OCI-LY7 (cell line): ENCODE results near the gene ACE. TPM values are rescaled to one million over a fixed set of nuclear protein-coding genes. Genes with fewer than 3 reads are reported as not detected.

Experiments
- BruUV-seq: library from RNA; stranded (reverse); fragments of 400-500 nt; replicated peaks from 2 replicates; lab custom pipeline; 2021; lab: Mats Ljungman, UMichigan
- CTCF ChIA-PET: fragments of 300-600 bp; sonication (Branson Sonifier 250); formaldehyde crosslinking; loops from one replicate; lab custom pipeline; 2022; ENCODE audit warnings: antibody characterized with exemption; ENCODE audit not compliant: unreplicated experiment; lab: Charles Lee
- POLR2A ChIA-PET: fragments of 300-600 bp; sonication (Branson Sonifier 250); formaldehyde crosslinking; loops from one replicate; lab custom pipeline; 2022; ENCODE audit warnings: antibody characterized with exemption; lab: Charles Lee
- DNase-seq: peaks from one replicate; pipeline ENCODE4 v3.0.0-alpha.2; 2015; ENCODE audit warnings: low spot score
- H2AFZ ChIP-seq: fragments of 200-600 bp; sonication (generic), shearing (Covaris generic); 2 replicates; pipeline ENCODE4 v1.6.1; 2014; ENCODE audit warnings: mild to moderate bottlenecking, antibody characterized with exemption, low read length, moderate library complexity
- H3K27ac ChIP-seq: fragments of 200-600 bp; sonication (generic); 2 replicates; pipeline ENCODE4 v1.5.1; 2014; ENCODE audit warnings: mixed run types, low read depth, mild to moderate bottlenecking, moderate library complexity, low read length, inconsistent platforms; ENCODE audit not compliant: poor library complexity, severe bottlenecking
- H3K36me3 ChIP-seq: fragments of 200-600 bp; sonication (generic); 2 replicates; pipeline ENCODE4 v1.6.1; 2014; ENCODE audit warnings: mild to moderate bottlenecking, antibody characterized with exemption, low read length, moderate library complexity, mixed read lengths; ENCODE audit not compliant: insufficient read depth
- H3K4me1 ChIP-seq: fragments of 200-600 bp; sonication (generic); 2 replicates; pipeline ENCODE4 v1.5.1; 2014; ENCODE audit warnings: mild to moderate bottlenecking, low read length; ENCODE audit not compliant: insufficient read depth, poor library complexity, severe bottlenecking
- H3K4me2 ChIP-seq: fragments of 200-600 bp; sonication (generic); 2 replicates; pipeline ENCODE4 v1.6.1; 2014; ENCODE audit warnings: mild to moderate bottlenecking, low read length
- H3K4me3 ChIP-seq: fragments of 200-600 bp; sonication (generic); 2 replicates; pipeline ENCODE4 v1.5.1; 2014; ENCODE audit warnings: mild to moderate bottlenecking, low read depth, low read length; ENCODE audit not compliant: poor library complexity, severe bottlenecking
- H3K79me2 ChIP-seq: fragments of 200-600 bp; sonication (generic); 2 replicates; pipeline ENCODE4 v1.6.1; 2016; ENCODE audit warnings: low read depth, mild to moderate bottlenecking, low read length, moderate library complexity, mixed read lengths; ENCODE audit not compliant: insufficient read depth
- H3K9me2 ChIP-seq: fragments of 200-600 bp; sonication (generic); 2 replicates; pipeline ENCODE4 v1.6.1; 2016; ENCODE audit warnings: mild to moderate bottlenecking, low read length, mixed read lengths; ENCODE audit not compliant: insufficient read depth
- H3K9me3 ChIP-seq: fragments of 200-600 bp; sonication (generic); 2 replicates; pipeline ENCODE4 v1.6.1; 2014; ENCODE audit warnings: mild to moderate bottlenecking, mixed run types, low read length, mixed read lengths
- H4K20me1 ChIP-seq: fragments of 200-600 bp; sonication (generic); 2 replicates; pipeline ENCODE4 v1.6.1; 2014; ENCODE audit warnings: mild to moderate bottlenecking, antibody characterized with exemption, low read length, moderate library complexity, mixed read lengths; ENCODE audit not compliant: insufficient read depth
- CTCF ChIP-seq: fragments of 200-600 bp; sonication (generic); conservative IDR thresholded peaks from 2 replicates; pipeline ENCODE4 v1.5.1; 2014; ENCODE audit warnings: mild to moderate bottlenecking, antibody characterized with exemption, low read length, moderate library complexity, mixed read lengths
- EZH2phosphoT487 ChIP-seq: fragments of 200-600 bp; sonication (generic); IDR thresholded peaks from 2 replicates; pipeline ENCODE4 v1.6.1; 2018; ENCODE audit warnings: low read depth, borderline replicate concordance, mild to moderate bottlenecking, mixed run types, antibody characterized with exemption, low read length, moderate library complexity, mixed read lengths
- intact Hi-C: fragments of 100-400 bp; cut with micrococcal nuclease; formaldehyde crosslinking; loops from one replicate; pipeline ENCODE4 v1.10.0; 2022; ENCODE audit not compliant: unreplicated experiment
- total RNA-seq, 2 experiments: library from RNA; depleted of rRNA in 1 of 2; stranded (reverse); fragments of >200 nt in 1 of 2; shearing (Covaris generic) in 1 of 2; gene quantifications; 2 replicates each; pipeline ENCODE4 v1.2.3, GENCODE V29; 2014 to 2022

Gene ACE
- total RNA-seq, 2 experiments from 2014 or later = 2.3 to 5.1 TPM

- no TSS peak for BruUV-seq
- no peaks in the 10 kb centered on the region for H3K4me1 ChIP-seq
- ChIA-PET POLR2A (interaction anchor here (0.6 kb wide), 3 partner anchors 13 to 860 kb away, joined by 3 to 8 read pairs (median 3); no protein-coding TSS in a partner anchor), CTCF (no interaction called here)
- intact Hi-C loops = no loop called here
- no peak for DNase-seq
- H3K4me3 ChIP-seq = no peak overlapping the region
- no peaks in the 10 kb centered on the region for H3K79me2 ChIP-seq
- H4K20me1 ChIP-seq = no peaks in the 10 kb centered on the region
- no peak overlapping the region for H3K4me2 ChIP-seq
- TF ChIP-seq CTCF (no peak), EZH2phosphoT487 (no peak)
- no peaks in the 10 kb centered on the region for H3K9me3 ChIP-seq
- no peak overlapping the region for H2AFZ ChIP-seq
- H3K9me2 ChIP-seq = no peaks in the 10 kb centered on the region
- H3K27ac ChIP-seq = no peak overlapping the region
- H3K36me3 ChIP-seq = no peaks in the 10 kb centered on the region
Observed at GRCh38 chr17:63533433-63534077, 56.7 kb downstream of the ACE start.

- Histone ChIP-seq H3K4me3 (no peak overlapping the region), H3K27ac (no peak overlapping the region), H3K36me3 (no peaks in the 10 kb centered on the region), H3K9me3 (no peaks in the 10 kb centered on the region), H3K9me2 (no peaks in the 10 kb centered on the region), H3K79me2 (no peaks in the 10 kb centered on the region), H3K4me2 (no peak overlapping the region), H4K20me1 (no peaks in the 10 kb centered on the region), H2AFZ (no peak overlapping the region), H3K4me1 (no peaks in the 10 kb centered on the region)
- BruUV-seq = no TSS peak
- ChIA-PET POLR2A (interaction anchor here (0.6 kb wide), 3 partner anchors 12 to 861 kb away, joined by 3 to 8 read pairs (median 3); no protein-coding TSS in a partner anchor), CTCF (no interaction called here)
- intact Hi-C loops = no loop called here
- TF ChIP-seq CTCF = no peak
- TF ChIP-seq EZH2phosphoT487 = no peak
- no peak for DNase-seq
Observed at GRCh38 chr17:63534078-63534570, 57.3 kb downstream of the ACE start.

- DNase-seq = no peak
- Histone ChIP-seq H3K27ac (no peak overlapping the region), H3K4me2 (no peak overlapping the region), H4K20me1 (no peaks in the 10 kb centered on the region), H3K36me3 (no peaks in the 10 kb centered on the region), H3K4me1 (no peaks in the 10 kb centered on the region), H3K9me2 (no peaks in the 10 kb centered on the region), H3K4me3 (no peak overlapping the region), H2AFZ (no peak overlapping the region), H3K79me2 (no peaks in the 10 kb centered on the region), H3K9me3 (no peaks in the 10 kb centered on the region)
- intact Hi-C loops = no loop called here
- no TSS peak for BruUV-seq
- TF ChIP-seq EZH2phosphoT487 (no peak), CTCF (no peak)
- POLR2A ChIA-PET = no interaction called here
- CTCF ChIA-PET = no interaction called here
Observed at GRCh38 chr17:63534816-63535455, 58.1 kb downstream of the ACE start.
